Caki2 (cell line): Measurements from ENCODE around the gene KLK10. TPM values are rescaled to one million over a fixed set of nuclear protein-coding genes. Genes with fewer than 3 reads are reported as not detected.

Source experiments
- DNase-seq: peaks from one replicate; pipeline ENCODE4 v3.0.0-alpha.2; 2015; ENCODE audit warnings: low read depth
- in situ Hi-C: cut with HindIII; loops from 2 replicates; pipeline ENCODE4 v1.10.0; 2016; ENCODE audit warnings: low sequenced_read_pairs, low pct_unique_long_range_greater_than_20kb, mixed read lengths
- total RNA-seq: library from RNA; depleted of rRNA; stranded (reverse); fragments of >200 nt; shearing (Covaris generic); gene quantifications from 2 replicates; pipeline ENCODE4 v1.2.3, GENCODE V29; 2014; ENCODE audit warnings: low replicate concordance; rRNA removed

KLK10 gene
- total RNA-seq: not detected in 2 replicates

GRCh38 chr19:51019544-51019925 lies at the start of gene KLK10:
Gene KLK10 (minus strand): TSS chr19:51019709. CDS start chr19:51019130, 579 bp downstream.
- in situ Hi-C loops: no loop called here
- DNase-seq: no peak

GRCh38 chr19:51066393-51067186 lies 47.1 kb upstream of the KLK10 start:
- in situ Hi-C loops: no loop called here
- DNase-seq: no peak

GRCh38 chr19:51065221-51065960 lies 45.9 kb upstream of the KLK10 start:
- no peak for DNase-seq
- in situ Hi-C loops: no loop called here

GRCh38 chr19:51064534-51065220 lies 45.2 kb upstream of the KLK10 start, which contains the start of gene KLK13:
Gene KLK13 (minus strand): TSS chr19:51065092. CDS start chr19:51065067, 25 bp downstream.
- no peak for DNase-seq
- in situ Hi-C loops: no loop called here

- no peak for DNase-seq
- in situ Hi-C loops: no loop called here
These were observed 44.2 kb upstream of the KLK10 start for GRCh38 chr19:51063664-51064063.

- in situ Hi-C loops: no loop called here
- DNase-seq: no peak
These were observed 41.5 kb upstream of the KLK10 start for GRCh38 chr19:51060973-51061372.

GRCh38 chr19:51060336-51060735 lies 40.8 kb upstream of the KLK10 start:
- in situ Hi-C loops: no loop called here
- DNase-seq: no peak

GRCh38 chr19:51059715-51060114 lies 40.2 kb upstream of the KLK10 start:
- in situ Hi-C loops: no loop called here
- DNase-seq: no peak

- in situ Hi-C loops: no loop called here
- no peak for DNase-seq
These were observed 36.4 kb upstream of the KLK10 start for GRCh38 chr19:51055866-51056265.

GRCh38 chr19:51047031-51047335 lies 27.5 kb upstream of the KLK10 start:
- in situ Hi-C loops: no loop called here
- DNase-seq: no peak

- DNase-seq: no peak
- in situ Hi-C loops: no loop called here
These were observed 24.8 kb upstream of the KLK10 start for GRCh38 chr19:51044327-51044726.

- DNase-seq: no peak
- in situ Hi-C loops: no loop called here
These were observed 24.0 kb upstream of the KLK10 start for GRCh38 chr19:51043497-51043896.

- DNase-seq: no peak
- in situ Hi-C loops: no loop called here
These were observed 20.6 kb upstream of the KLK10 start for GRCh38 chr19:51040151-51040550.

- no peak for DNase-seq
- in situ Hi-C loops: no loop called here
These were observed 17.0 kb upstream of the KLK10 start for GRCh38 chr19:51036519-51036918.

GRCh38 chr19:51034704-51035103 lies 15.2 kb upstream of the KLK10 start, which contains the start of gene KLK12:
Gene KLK12 (minus strand): TSS chr19:51035002. CDS start chr19:51034621, 381 bp downstream.
- DNase-seq: no peak
- in situ Hi-C loops: no loop called here

- in situ Hi-C loops: no loop called here
These were observed 12.3 kb upstream of the KLK10 start for GRCh38 chr19:51031880-51032225.

GRCh38 chr19:51031220-51031879 lies 11.8 kb upstream of the KLK10 start:
- in situ Hi-C loops: no loop called here
- no peak for DNase-seq

More at GRCh38 chr19:51031880-51032225, 12.3 kb upstream of the KLK10 start:
- no peak for DNase-seq

GRCh38 chr19:51030631-51031030 lies 11.1 kb upstream of the KLK10 start:
- in situ Hi-C loops: no loop called here
- no peak for DNase-seq

- DNase-seq: peak; percentile 32
- in situ Hi-C loops: no loop called here
These were observed 10.2 kb upstream of the KLK10 start for GRCh38 chr19:51029718-51030117.
